Activated CD4-positive, alpha-beta T cell treated with anti-CD3 and anti-CD28 coated beads, Interleukin-2, amount 10 ng/mL, durations not matched to agents 24 days and 14 days (primary cell): Measurements from ENCODE around the gene ITIH1. TPM values are rescaled to one million over a fixed set of nuclear protein-coding genes. Genes with fewer than 3 reads are reported as not detected.

Source experiments
- DNase-seq: peaks from one replicate; pipeline ENCODE4 v3.0.0; 2022
- H3K27ac Mint-ChIP-seq: one replicate; pipeline ENCODE4 v1.8.0; 2022; ENCODE audit warnings: mild to moderate bottlenecking, mixed read lengths
- H3K27me3 Mint-ChIP-seq: one replicate; pipeline ENCODE4 v1.8.0; 2022; ENCODE audit warnings: mixed read lengths
- H3K36me3 Mint-ChIP-seq: one replicate; pipeline ENCODE4 v1.8.0; 2022; ENCODE audit warnings: low read depth, mild to moderate bottlenecking, mixed read lengths
- H3K4me1 Mint-ChIP-seq: one replicate; pipeline ENCODE4 v1.8.0; 2021; ENCODE audit warnings: mixed read lengths
- H3K4me3 Mint-ChIP-seq: one replicate; pipeline ENCODE4 v1.8.0; 2022; ENCODE audit warnings: mild to moderate bottlenecking, moderate library complexity, mixed read lengths
- H3K9me3 Mint-ChIP-seq: one replicate; pipeline ENCODE4 v1.8.0; 2021; ENCODE audit warnings: mixed read lengths
- intact Hi-C: fragments of 100-400 bp; cut with micrococcal nuclease; formaldehyde crosslinking; loops from one replicate; pipeline ENCODE4 v1.15.1; 2023
- total RNA-seq: library from RNA; stranded (reverse); gene quantifications from 2 replicates; pipeline ENCODE4 v1.2.3, GENCODE V29; 2022

The ITIH1 gene
- total RNA-seq, 1 donor from 2014 or later, result not detected

- Mint-ChIP-seq H3K27me3 (no peaks in the 10 kb centered on the region), H3K4me1 (no peaks in the 10 kb centered on the region), H3K9me3 (no peaks in the 10 kb centered on the region), H3K27ac (no peak overlapping the region), H3K36me3 (no peaks in the 10 kb centered on the region), H3K4me3 (no peak overlapping the region)
- DNase-seq, result no peak
- intact Hi-C loops, result no loop called here
Measured at GRCh38 chr3:52789746-52790040, 12.3 kb downstream of the ITIH1 start.

GRCh38 chr3:52790337-52790736 lies 12.9 kb downstream of the ITIH1 start:
- Mint-ChIP-seq H3K4me1 (no peaks in the 10 kb centered on the region), H3K27ac (no peak overlapping the region), H3K36me3 (no peaks in the 10 kb centered on the region), H3K27me3 (no peaks in the 10 kb centered on the region), H3K4me3 (no peak overlapping the region), H3K9me3 (no peaks in the 10 kb centered on the region)
- intact Hi-C loops, result no loop called here
- DNase-seq, result no peak

GRCh38 chr3:52790741-52791140 lies 13.3 kb downstream of the ITIH1 start:
- Mint-ChIP-seq H3K36me3 (no peaks in the 10 kb centered on the region), H3K4me1 (no peaks in the 10 kb centered on the region), H3K9me3 (no peaks in the 10 kb centered on the region), H3K4me3 (no peak overlapping the region), H3K27me3 (no peaks in the 10 kb centered on the region), H3K27ac (no peak overlapping the region)
- DNase-seq, result no peak
- intact Hi-C loops, result no loop called here

DNA sequence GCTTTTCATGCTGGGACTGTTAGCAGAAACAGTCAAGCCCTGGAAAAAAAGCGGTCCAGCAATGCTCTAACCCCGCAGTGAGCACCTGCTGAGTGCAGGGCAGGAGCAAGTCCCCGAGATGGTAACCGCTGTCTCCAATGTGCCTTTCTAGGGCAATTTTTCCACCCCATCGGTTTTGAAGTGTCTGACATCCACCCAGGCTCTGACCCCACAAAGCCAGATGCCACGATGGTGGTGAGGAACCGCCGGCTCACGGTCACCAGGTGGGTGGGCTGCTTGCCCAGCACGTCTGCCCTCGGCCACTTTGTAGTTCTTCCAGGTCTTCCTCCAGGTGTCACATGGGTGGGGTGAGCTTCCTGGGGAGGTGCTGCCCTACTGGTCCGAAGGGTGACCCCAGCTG lies 14.0 kb downstream of the ITIH1 start:
- H3K36me3 Mint-ChIP-seq, result no peaks in the 10 kb centered on the region
- H3K9me3 Mint-ChIP-seq, result no peaks in the 10 kb centered on the region
- intact Hi-C loops, result no loop called here
- no peaks in the 10 kb centered on the region for H3K4me1 Mint-ChIP-seq
- H3K27me3 Mint-ChIP-seq, result no peaks in the 10 kb centered on the region
- H3K4me3 Mint-ChIP-seq, result no peak overlapping the region
- no peak for DNase-seq
- H3K27ac Mint-ChIP-seq, result no peak overlapping the region

GRCh38 chr3:52791928-52792327 lies 14.5 kb downstream of the ITIH1 start:
- Mint-ChIP-seq H3K9me3 (no peaks in the 10 kb centered on the region), H3K4me3 (no peak overlapping the region), H3K27ac (no peak overlapping the region), H3K27me3 (no peaks in the 10 kb centered on the region), H3K4me1 (no peaks in the 10 kb centered on the region), H3K36me3 (no peaks in the 10 kb centered on the region)
- intact Hi-C loops, result no loop called here
- no peak for DNase-seq

GRCh38 chr3:52792413-52792812 lies 15.0 kb downstream of the ITIH1 start:
- no peak for DNase-seq
- intact Hi-C loops, result no loop called here
- Mint-ChIP-seq H3K4me3 (no peak overlapping the region), H3K27me3 (no peaks in the 10 kb centered on the region), H3K4me1 (no peaks in the 10 kb centered on the region), H3K36me3 (no peaks in the 10 kb centered on the region), H3K27ac (no peak overlapping the region), H3K9me3 (no peaks in the 10 kb centered on the region)

DNA sequence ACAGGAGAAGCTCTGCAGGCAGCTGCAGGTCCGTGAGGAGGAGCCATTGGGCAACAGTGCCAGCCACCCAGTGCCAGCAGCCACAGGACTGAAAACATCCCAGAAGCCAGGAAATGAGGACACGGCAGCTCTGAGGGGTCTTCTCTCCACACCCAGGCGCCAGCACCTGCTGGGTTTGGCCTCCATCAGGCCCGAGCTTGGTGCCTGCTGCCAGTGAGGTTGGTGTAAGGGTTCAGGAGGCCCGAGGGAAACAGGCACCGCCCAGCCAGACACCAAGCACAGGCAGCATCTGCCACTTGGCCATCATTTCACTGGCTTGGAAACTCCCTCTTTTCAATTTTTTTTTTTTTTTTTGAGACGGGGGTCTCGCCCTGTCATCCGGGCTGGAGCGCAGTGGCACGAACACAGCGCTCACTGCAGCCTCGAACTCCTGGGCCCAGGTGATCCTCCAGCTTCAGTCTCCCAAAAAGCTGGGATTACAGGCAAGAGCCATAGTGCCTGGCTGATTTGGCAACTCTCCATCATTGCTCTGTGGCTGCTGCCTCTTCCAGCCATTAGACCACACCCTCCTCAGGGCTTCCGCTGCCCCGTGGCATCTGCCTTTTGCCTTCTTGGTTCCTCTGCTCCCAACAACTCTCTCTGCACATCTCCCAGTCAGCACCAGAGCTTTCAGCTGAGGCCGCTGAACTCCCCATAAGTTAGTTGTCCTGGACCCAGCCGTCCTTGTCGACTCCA lies 15.7 kb downstream of the ITIH1 start:
- no peaks in the 10 kb centered on the region for H3K9me3 Mint-ChIP-seq
- intact Hi-C loops, result no loop called here
- H3K36me3 Mint-ChIP-seq, result no peaks in the 10 kb centered on the region
- DNase-seq, result no peak
- no peaks in the 10 kb centered on the region for H3K27me3 Mint-ChIP-seq
- H3K27ac Mint-ChIP-seq, result no peak overlapping the region
- no peak overlapping the region for H3K4me3 Mint-ChIP-seq
- H3K4me1 Mint-ChIP-seq, result no peaks in the 10 kb centered on the region

DNA sequence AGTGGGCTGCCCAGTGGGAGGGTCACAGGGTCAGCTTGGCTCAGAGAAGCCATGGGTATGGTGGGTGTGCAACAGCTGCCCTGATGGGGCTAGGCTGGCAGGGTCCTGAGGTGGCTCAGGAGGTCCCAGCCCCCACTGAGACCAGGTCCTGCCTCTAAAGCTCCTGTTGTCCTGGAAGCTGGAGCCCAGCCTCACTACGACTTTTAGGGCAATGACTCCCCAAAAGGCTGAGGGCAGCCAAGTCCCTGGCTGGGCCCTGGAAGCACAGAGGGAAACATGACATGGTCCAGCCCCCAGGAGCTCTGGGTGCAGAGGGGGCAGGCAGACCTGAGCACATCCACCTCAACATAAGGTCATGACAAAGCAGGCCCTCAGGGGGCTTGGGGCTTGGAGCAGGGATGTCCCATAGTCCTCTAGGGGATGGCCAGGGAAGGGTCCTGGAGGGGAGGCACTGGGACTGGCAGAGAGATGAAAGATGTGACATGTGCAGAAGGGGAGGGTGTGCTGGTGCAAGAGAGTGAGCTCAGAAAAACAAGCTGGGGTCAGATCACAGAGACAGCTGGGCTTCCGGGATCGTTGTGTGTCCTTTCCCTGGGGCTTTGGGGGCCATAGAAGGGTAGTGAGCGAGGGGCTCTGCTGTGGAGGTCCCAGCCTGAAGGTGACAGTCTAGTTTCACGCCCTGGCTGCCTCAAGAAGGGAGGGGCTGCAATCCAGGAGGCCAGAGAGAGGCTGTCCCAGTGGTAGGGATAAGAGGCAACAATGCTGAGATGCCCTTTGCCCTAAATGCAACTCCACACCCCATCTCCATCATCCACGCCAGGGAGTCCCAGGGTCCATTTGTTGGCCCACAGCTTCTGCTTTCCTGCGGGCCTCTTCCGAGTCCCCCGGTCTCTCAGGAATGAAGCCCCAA lies 16.6 kb downstream of the ITIH1 start:
- Mint-ChIP-seq H3K4me1 (no peaks in the 10 kb centered on the region), H3K4me3 (no peak overlapping the region), H3K27ac (no peak overlapping the region), H3K36me3 (no peaks in the 10 kb centered on the region), H3K27me3 (no peaks in the 10 kb centered on the region), H3K9me3 (no peaks in the 10 kb centered on the region)
- intact Hi-C loops, result no loop called here
- DNase-seq, result no peak

DNA sequence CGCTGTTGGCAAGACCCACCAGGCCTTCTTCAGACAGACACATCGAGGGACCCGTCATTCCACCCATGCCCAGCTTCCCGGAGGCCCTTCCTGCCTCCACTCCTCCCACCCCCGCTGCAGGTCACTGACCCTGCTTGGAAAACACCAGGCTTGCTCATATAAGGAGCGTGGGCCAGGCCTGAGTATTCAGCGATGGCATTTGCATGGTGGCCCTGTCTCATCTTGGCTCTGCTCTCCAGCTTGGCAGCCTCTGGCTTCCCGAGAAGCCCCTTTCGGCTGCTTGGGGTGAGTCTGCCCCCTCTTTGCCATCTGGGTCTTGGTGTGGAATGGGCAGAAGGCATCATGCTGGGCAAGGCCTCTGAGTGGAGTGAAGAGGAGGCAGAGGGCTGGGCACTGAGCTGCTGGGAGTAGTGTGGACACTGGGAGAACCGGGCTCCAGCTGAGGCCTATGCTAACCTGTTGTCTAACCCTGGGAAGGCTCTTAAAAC lies 17.3 kb downstream of the ITIH1 start, which contains the start of gene ITIH3:
ITIH3 (plus strand) TSS at position 185 of the 488 bp plus-strand sequence; CDS start at position 193, 8 bp downstream.
- no peaks in the 10 kb centered on the region for H3K36me3 Mint-ChIP-seq
- intact Hi-C loops, result no loop called here
- H3K9me3 Mint-ChIP-seq, result no peaks in the 10 kb centered on the region
- no peak within 1 kb of the TSS for H3K27ac Mint-ChIP-seq
- H3K27me3 Mint-ChIP-seq, result no peaks in the 10 kb centered on the region
- DNase-seq, result no peak
- H3K4me1 Mint-ChIP-seq, result peaks cover 3% of the 10 kb centered on the region
- H3K4me3 Mint-ChIP-seq, result no peak within 1 kb of the TSS

GRCh38 chr3:52795298-52795900 lies 18.0 kb downstream of the ITIH1 start:
- Mint-ChIP-seq H3K4me3 (no peak overlapping the region), H3K27ac (no peak overlapping the region), H3K27me3 (no peaks in the 10 kb centered on the region), H3K36me3 (no peaks in the 10 kb centered on the region), H3K4me1 (peaks cover 3% of the 10 kb centered on the region), H3K9me3 (no peaks in the 10 kb centered on the region)
- no peak for DNase-seq
- intact Hi-C loops, result no loop called here

DNA sequence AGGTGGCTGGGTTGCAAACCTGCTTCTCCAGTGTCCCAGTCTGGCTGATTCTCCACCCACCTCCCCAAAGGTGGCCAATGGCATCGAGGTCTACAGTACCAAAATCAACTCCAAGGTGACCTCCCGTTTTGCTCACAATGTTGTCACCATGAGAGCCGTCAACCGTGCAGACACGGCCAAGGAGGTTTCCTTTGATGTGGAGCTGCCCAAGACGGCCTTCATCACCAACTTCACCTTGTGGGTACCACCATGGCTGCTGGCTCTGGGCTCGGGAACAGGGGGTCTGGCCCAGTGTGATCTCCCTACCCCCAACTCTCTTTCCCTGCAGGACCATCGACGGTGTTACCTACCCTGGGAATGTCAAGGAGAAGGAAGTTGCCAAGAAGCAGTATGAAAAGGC lies 19.0 kb downstream of the ITIH1 start:
- no peak overlapping the region for H3K4me3 Mint-ChIP-seq
- intact Hi-C loops, result no loop called here
- H3K27ac Mint-ChIP-seq, result no peak overlapping the region
- H3K36me3 Mint-ChIP-seq, result no peaks in the 10 kb centered on the region
- DNase-seq, result no peak
- no peaks in the 10 kb centered on the region for H3K27me3 Mint-ChIP-seq
- H3K4me1 Mint-ChIP-seq, result peaks cover 3% of the 10 kb centered on the region
- no peaks in the 10 kb centered on the region for H3K9me3 Mint-ChIP-seq

- H3K4me1 Mint-ChIP-seq, result peaks cover 3% of the 10 kb centered on the region
- H3K4me3 Mint-ChIP-seq, result no peak overlapping the region
- DNase-seq, result no peak
- no peak overlapping the region for H3K27ac Mint-ChIP-seq
- intact Hi-C loops, result no loop called here
- H3K9me3 Mint-ChIP-seq, result no peaks in the 10 kb centered on the region
- H3K36me3 Mint-ChIP-seq, result no peaks in the 10 kb centered on the region
- no peaks in the 10 kb centered on the region for H3K27me3 Mint-ChIP-seq
Measured at GRCh38 chr3:52798376-52798977, 21.1 kb downstream of the ITIH1 start.

GRCh38 chr3:52798978-52799476 lies 21.6 kb downstream of the ITIH1 start:
- no peaks in the 10 kb centered on the region for H3K9me3 Mint-ChIP-seq
- no peaks in the 10 kb centered on the region for H3K36me3 Mint-ChIP-seq
- H3K4me1 Mint-ChIP-seq, result peaks cover 3% of the 10 kb centered on the region
- H3K27ac Mint-ChIP-seq, result no peak overlapping the region
- no peak overlapping the region for H3K4me3 Mint-ChIP-seq
- no peaks in the 10 kb centered on the region for H3K27me3 Mint-ChIP-seq
- intact Hi-C loops, result no loop called here
- DNase-seq, result peak; percentile 75
